ENCODE data around the gene EPHA6. TPM values are rescaled to one million over a fixed set of nuclear protein-coding genes. Genes with fewer than 3 reads are reported as not detected.

EPHA6 gene
- total and polyA plus RNA-seq, 9 of the 15 experiments (the other 6 are each of a cell fraction or from before 2014, with no cell fraction given), result not detected

DNA sequence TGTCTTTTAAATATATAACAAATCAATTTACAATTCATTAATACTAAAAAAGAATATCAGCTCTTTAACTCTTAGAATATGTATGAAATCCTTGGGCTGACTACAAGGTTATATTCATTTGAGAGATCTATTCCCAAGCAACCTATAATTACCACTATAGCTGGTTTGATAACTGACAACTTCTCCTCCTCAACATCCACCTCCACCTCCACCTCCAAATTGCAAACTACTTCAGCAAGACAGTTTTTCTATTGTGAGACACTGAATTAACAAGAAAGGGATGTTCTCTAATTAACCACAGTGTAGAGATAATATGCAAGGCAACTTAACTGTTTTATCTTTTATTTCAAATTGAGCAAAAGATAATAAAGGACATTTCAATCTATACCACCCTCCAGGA, 665.3 kb downstream of the EPHA6 start:
- H3K4me1 ChIP-seq (replicated peaks in 1 of 2; ENCODE audit: control insufficient read depth in 2 of 2, insufficient read depth in 2 of 2, low read length in 2 of 2), result no peaks in the 10 kb centered on the region
- no peaks in the 10 kb centered on the region for H3K9me3 ChIP-seq (replicated peaks; ENCODE audit: control insufficient read depth, insufficient read depth, low read depth, low read length)
- ATAC-seq (no peak), FAIRE-seq (no peak), DNase-seq (ENCODE audit: extremely low read depth in 1 of 4, low spot score in 3 of 4) (no peak)
- no peak overlapping the region for H3K4me2 ChIP-seq (ENCODE audit: insufficient read depth, low read length)
- H3K36me3 ChIP-seq (ENCODE audit: control insufficient read depth, insufficient read depth, low read length), result no peaks in the 10 kb centered on the region
- intact Hi-C loops (cut with micrococcal nuclease), result no loop called here
- no peak overlapping the region for H2AFZ ChIP-seq (ENCODE audit: low read depth, low read length)
- H4K20me1 ChIP-seq (replicated peaks; ENCODE audit: control insufficient read depth, insufficient read depth, low read length), result no peaks in the 10 kb centered on the region
- no TSS peak for BruUV-seq (replicated peaks)
- POLR2A ChIA-PET, result no interaction called here
- no peaks in the 10 kb centered on the region for H3K79me2 ChIP-seq (ENCODE audit: control insufficient read depth, insufficient read depth, low read length)
- in situ Hi-C loops (cut with MboI), result no loop called here
- no peaks in the 10 kb centered on the region for H3K9me1 ChIP-seq (ENCODE audit: control insufficient read depth, insufficient read depth, low read length)
- no peak overlapping the region for H3K27ac ChIP-seq (ENCODE audit: extremely low read depth, low read depth, low read length)
- no peak overlapping the region for H3K9ac ChIP-seq (ENCODE audit: insufficient read depth in 1 of 2, low read depth in 2 of 2, low read length in 2 of 2)
- H3K4me3 ChIP-seq, result no peak overlapping the region
- CTCF ChIA-PET (ENCODE audit: low intra/inter-chr PET ratio), result no interaction called here
- no peaks in the 10 kb centered on the region for H3K27me3 ChIP-seq (ENCODE audit: control insufficient read depth in 2 of 2, insufficient read depth in 2 of 2, low read length in 2 of 2)
- TF ChIP-seq BRF1 (IDR thresholded peaks at IDR 0.05; ENCODE audit: borderline replicate concordance, extremely low read depth, insufficient read length) (no peak), CCAR2 (IDR thresholded peaks at IDR 0.05; ENCODE audit: low read depth, low read length) (no peak), ZNF224 (CRISPR knock-in tag; IDR thresholded peaks at IDR 0.05) (no peak), GTF2A2 (tag; IDR thresholded peaks at IDR 0.05) (no peak), ELF2 (CRISPR knock-in tag; IDR thresholded peaks at IDR 0.05) (no peak)
- TF ChIP-seq, protein P1, sequence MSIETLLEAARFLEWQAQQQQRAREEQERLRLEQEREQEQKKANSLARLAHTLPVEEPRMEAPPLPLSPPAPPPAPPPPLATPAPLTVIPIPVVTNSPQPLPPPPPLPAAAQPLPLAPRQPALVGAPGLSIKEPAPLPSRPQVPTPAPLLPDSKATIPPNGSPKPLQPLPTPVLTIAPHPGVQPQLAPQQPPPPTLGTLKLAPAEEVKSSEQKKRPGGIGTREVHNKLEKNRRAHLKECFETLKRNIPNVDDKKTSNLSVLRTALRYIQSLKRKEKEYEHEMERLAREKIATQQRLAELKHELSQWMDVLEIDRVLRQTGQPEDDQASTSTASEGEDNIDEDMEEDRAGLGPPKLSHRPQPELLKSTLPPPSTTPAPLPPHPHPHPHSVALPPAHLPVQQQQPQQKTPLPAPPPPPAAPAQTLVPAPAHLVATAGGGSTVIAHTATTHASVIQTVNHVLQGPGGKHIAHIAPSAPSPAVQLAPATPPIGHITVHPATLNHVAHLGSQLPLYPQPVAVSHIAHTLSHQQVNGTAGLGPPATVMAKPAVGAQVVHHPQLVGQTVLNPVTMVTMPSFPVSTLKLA (conservative IDR thresholded peaks at IDR 0.05), result no peak
- TF ChIP-seq, protein P2, sequence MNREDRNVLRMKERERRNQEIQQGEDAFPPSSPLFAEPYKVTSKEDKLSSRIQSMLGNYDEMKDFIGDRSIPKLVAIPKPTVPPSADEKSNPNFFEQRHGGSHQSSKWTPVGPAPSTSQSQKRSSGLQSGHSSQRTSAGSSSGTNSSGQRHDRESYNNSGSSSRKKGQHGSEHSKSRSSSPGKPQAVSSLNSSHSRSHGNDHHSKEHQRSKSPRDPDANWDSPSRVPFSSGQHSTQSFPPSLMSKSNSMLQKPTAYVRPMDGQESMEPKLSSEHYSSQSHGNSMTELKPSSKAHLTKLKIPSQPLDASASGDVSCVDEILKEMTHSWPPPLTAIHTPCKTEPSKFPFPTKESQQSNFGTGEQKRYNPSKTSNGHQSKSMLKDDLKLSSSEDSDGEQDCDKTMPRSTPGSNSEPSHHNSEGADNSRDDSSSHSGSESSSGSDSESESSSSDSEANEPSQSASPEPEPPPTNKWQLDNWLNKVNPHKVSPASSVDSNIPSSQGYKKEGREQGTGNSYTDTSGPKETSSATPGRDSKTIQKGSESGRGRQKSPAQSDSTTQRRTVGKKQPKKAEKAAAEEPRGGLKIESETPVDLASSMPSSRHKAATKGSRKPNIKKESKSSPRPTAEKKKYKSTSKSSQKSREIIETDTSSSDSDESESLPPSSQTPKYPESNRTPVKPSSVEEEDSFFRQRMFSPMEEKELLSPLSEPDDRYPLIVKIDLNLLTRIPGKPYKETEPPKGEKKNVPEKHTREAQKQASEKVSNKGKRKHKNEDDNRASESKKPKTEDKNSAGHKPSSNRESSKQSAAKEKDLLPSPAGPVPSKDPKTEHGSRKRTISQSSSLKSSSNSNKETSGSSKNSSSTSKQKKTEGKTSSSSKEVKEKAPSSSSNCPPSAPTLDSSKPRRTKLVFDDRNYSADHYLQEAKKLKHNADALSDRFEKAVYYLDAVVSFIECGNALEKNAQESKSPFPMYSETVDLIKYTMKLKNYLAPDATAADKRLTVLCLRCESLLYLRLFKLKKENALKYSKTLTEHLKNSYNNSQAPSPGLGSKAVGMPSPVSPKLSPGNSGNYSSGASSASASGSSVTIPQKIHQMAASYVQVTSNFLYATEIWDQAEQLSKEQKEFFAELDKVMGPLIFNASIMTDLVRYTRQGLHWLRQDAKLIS (CRISPR knock-in tag; IDR thresholded peaks at IDR 0.05), result no peak
- TF ChIP-seq, protein P3, sequence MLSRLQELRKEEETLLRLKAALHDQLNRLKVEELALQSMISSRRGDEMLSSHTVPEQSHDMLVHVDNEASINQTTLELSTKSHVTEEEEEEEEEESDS (CRISPR knock-in tag; IDR thresholded peaks at IDR 0.05), result no peak
- TF ChIP-seq, protein P4, sequence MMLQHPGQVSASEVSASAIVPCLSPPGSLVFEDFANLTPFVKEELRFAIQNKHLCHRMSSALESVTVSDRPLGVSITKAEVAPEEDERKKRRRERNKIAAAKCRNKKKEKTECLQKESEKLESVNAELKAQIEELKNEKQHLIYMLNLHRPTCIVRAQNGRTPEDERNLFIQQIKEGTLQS (IDR thresholded peaks at IDR 0.05), result no peak
- TF ChIP-seq, protein P4 (CRISPR knock-in tag; conservative IDR thresholded peaks at IDR 0.05), result no peak

All from K562 (cell line).